CD4-positive, alpha-beta T cell (primary cell): Measurements from ENCODE around the gene LRP2. TPM values are rescaled to one million over a fixed set of nuclear protein-coding genes. Genes with fewer than 3 reads are reported as not detected.

Experiments used
- ATAC-seq: fragments of 200-7000 bp; cut with Tn5 transposase; one replicate; pipeline ENCODE4 v1.10.0; 2022; ENCODE audit warnings: mild to moderate bottlenecking; ENCODE audit not compliant: poor library complexity
- CTCF ChIA-PET: fragments of 350-600 bp; sonication (Branson Sonifier 250); formaldehyde crosslinking; loops from one replicate; lab custom pipeline; 2021; ENCODE audit warnings: antibody characterized with exemption, inconsistent platforms; lab: Charles Lee
- POLR2A ChIA-PET: fragments of 350-600 bp; sonication (Branson Sonifier 250); formaldehyde crosslinking; loops from one replicate; lab custom pipeline; 2021; ENCODE audit warnings: antibody characterized with exemption, inconsistent platforms; lab: Charles Lee
- DNase-seq, 14 experiments: peaks; one replicate each; pipeline ENCODE4 v3.0.0-alpha.2; 2013 to 2020; ENCODE audit warnings: mixed read lengths in 2 of 14
- H3K27ac ChIP-seq, 2 donors: one replicate each; pipeline versions ENCODE4 v1.5.1 to v1.7.0; 2013; ENCODE audit warnings: low read length in 2 of 2, low read depth in 1 of 2, mild to moderate bottlenecking in 1 of 2
- H3K27me3 ChIP-seq, 2 experiments: 1 replicate in 1 of 2; 2 replicates in 1 of 2; pipeline versions ENCODE4 v1.6.1 to v1.7.0; 2013; ENCODE audit warnings: low read length in 2 of 2, control low read depth in 1 of 2, mild to moderate bottlenecking in 1 of 2, moderate library complexity in 1 of 2; ENCODE audit not compliant: insufficient read depth in 2 of 2, control insufficient read depth in 1 of 2
- H3K36me3 ChIP-seq: one replicate; pipeline ENCODE4 v1.6.1; 2013; ENCODE audit warnings: low read length, control low read depth; ENCODE audit not compliant: insufficient read depth
- H3K4me1 ChIP-seq: one replicate; pipeline ENCODE4 v1.6.1; 2013; ENCODE audit warnings: low read length, control low read depth; ENCODE audit not compliant: insufficient read depth
- H3K4me3 ChIP-seq: one replicate; pipeline ENCODE4 v1.5.1; 2013; ENCODE audit warnings: mild to moderate bottlenecking, low read length, moderate library complexity
- H3K9me3 ChIP-seq, 2 experiments: 1 replicate in 1 of 2; 2 replicates in 1 of 2; pipeline versions ENCODE4 v1.6.1 to v1.7.0; 2013; ENCODE audit warnings: low read length in 2 of 2, mild to moderate bottlenecking in 2 of 2, control low read depth in 1 of 2, moderate library complexity in 1 of 2; ENCODE audit not compliant: control insufficient read depth in 1 of 2, insufficient read depth in 1 of 2
- H3K27ac Mint-ChIP-seq: one replicate; pipeline ENCODE4 v1.8.0; 2020; ENCODE audit warnings: mixed read lengths
- H3K27me3 Mint-ChIP-seq: one replicate; pipeline ENCODE4 v1.8.0; 2021; ENCODE audit warnings: mixed read lengths
- H3K36me3 Mint-ChIP-seq: one replicate; pipeline ENCODE4 v1.8.0; 2021; ENCODE audit warnings: low read depth, mixed read lengths
- H3K4me1 Mint-ChIP-seq: one replicate; pipeline ENCODE4 v1.8.0; 2021; ENCODE audit warnings: low read depth, mixed read lengths
- H3K4me3 Mint-ChIP-seq: one replicate; pipeline ENCODE4 v1.8.0; 2020; ENCODE audit warnings: mild to moderate bottlenecking, mixed read lengths
- H3K9me3 Mint-ChIP-seq: one replicate; pipeline ENCODE4 v1.8.0; 2020; ENCODE audit warnings: mixed read lengths
- intact Hi-C, 2 experiments: fragments of 100-400 bp; cut with DNase I in 1 of 2; cut with micrococcal nuclease in 1 of 2; formaldehyde crosslinking; loops; one replicate each; pipeline versions ENCODE4 v1.15.1 to v1.9.0; 2023 to 2025; cut with DNase I, micrococcal nuclease
- total RNA-seq, 174 experiments: library from RNA in 2 of 174; stranded (reverse) in 2 of 174; gene quantifications; one replicate each; pipeline ENCODE4 v1.2.3 and lab custom pipeline; 2021 to 2026
- TF ChIP-seq, protein P1 (sequence below): fragments of 200-600 bp; IDR thresholded peaks from one replicate; pipeline ENCODE4 v1.8.0; 2022; ENCODE audit warnings: antibody characterized with exemption, mild to moderate bottlenecking

LRP2 gene
- total RNA-seq, 2 experiments from 2014 or later: 0.03 TPM; not detected in 1

DNA sequence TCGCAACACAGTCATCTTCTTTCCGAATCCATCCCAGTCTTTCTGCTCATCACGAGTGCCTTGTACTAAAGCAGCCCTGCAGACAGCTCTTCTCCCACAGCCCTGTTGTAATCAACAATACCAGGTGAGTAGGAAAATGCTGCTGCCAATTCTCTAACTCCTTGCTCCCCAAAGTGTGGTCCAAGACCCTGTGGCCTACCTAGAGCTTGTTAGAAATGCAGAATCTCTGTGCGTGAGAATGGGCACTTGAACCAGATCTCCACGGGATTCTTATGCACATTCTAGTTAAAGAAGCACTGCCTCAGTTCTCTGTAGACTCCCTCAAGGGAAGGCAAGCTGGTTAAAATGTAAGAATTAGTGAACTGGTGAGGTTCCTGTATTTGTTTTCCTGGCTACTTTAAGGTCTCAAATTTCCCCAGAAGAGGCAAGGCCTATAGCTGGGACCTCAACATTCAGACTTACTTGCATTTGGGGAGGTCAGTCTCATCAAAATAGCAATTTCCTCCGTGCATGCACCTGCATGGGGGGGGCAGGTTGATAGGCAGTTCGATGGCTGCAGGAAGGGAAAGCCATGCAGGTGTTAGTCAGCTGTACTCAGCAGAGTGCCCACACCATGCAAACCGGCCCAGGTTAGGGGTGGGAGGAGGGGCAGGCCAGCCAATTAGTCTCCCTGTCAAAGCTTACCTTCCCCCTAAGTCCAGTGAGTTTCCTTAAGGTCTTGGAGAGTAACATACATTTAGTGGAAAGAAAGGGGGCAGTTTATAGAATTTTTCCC, 222.2 kb downstream of the LRP2 start:
- H3K27ac ChIP-seq: no peak overlapping the region
- DNase-seq: no peak
- intact Hi-C loops: loop anchor here in 1 of 2 experiments (2.0 to 10.0 kb wide), 2 partner anchors 29 to 795 kb away; no protein-coding TSS in a partner anchor
- Mint-ChIP-seq H3K4me3 (no peak overlapping the region), H3K27me3 (no peaks in the 10 kb centered on the region), H3K36me3 (no peaks in the 10 kb centered on the region), H3K4me1 (no peaks in the 10 kb centered on the region), H3K27ac (no peak overlapping the region), H3K9me3 (no peaks in the 10 kb centered on the region)
- peaks cover 6% of the 10 kb centered on the region for H3K4me1 ChIP-seq
- no peak for ATAC-seq
- H3K36me3 ChIP-seq: no peaks in the 10 kb centered on the region
- POLR2A ChIA-PET: interaction anchor here (2.1 kb wide), 1 partner anchor 32 kb away, joined by 4 read pairs; no protein-coding TSS in a partner anchor
- H3K4me3 ChIP-seq: no peak overlapping the region
- no peaks in the 10 kb centered on the region for H3K9me3 ChIP-seq
- no peaks in the 10 kb centered on the region for H3K27me3 ChIP-seq
- TF ChIP-seq, protein P1, sequence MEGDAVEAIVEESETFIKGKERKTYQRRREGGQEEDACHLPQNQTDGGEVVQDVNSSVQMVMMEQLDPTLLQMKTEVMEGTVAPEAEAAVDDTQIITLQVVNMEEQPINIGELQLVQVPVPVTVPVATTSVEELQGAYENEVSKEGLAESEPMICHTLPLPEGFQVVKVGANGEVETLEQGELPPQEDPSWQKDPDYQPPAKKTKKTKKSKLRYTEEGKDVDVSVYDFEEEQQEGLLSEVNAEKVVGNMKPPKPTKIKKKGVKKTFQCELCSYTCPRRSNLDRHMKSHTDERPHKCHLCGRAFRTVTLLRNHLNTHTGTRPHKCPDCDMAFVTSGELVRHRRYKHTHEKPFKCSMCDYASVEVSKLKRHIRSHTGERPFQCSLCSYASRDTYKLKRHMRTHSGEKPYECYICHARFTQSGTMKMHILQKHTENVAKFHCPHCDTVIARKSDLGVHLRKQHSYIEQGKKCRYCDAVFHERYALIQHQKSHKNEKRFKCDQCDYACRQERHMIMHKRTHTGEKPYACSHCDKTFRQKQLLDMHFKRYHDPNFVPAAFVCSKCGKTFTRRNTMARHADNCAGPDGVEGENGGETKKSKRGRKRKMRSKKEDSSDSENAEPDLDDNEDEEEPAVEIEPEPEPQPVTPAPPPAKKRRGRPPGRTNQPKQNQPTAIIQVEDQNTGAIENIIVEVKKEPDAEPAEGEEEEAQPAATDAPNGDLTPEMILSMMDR: no peak
- CTCF ChIA-PET: interaction anchor here (1.0 to 1.3 kb wide), 2 partner anchors 30 to 177 kb away, joined by 3 to 6 read pairs; no protein-coding TSS in a partner anchor

DNA sequence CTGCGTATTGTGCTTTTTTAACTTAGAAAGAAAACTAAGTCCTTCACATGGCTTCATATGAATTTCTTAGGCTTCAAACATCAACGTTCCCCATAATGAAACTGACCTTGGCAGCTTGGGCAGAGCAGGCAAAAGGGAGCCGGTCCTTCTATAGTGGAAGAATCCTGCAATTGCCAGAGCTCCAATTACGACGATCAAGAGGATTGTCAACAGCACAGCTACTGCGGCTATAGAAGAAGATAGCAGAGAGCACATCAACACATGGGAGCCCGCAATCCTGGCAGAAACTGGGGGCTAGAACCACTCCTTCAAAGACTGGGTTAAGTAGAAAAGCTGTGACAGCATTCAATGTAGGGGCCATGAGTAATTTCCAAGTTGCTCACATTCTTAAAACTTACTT, 223.2 kb downstream of the LRP2 start:
- H3K9me3 Mint-ChIP-seq: no peaks in the 10 kb centered on the region
- DNase-seq (no peak), ATAC-seq (no peak)
- Histone ChIP-seq H3K27ac (no peak overlapping the region), H3K27me3 (no peaks in the 10 kb centered on the region), H3K4me3 (no peak overlapping the region), H3K4me1 (peaks cover 6% of the 10 kb centered on the region), H3K9me3 (no peaks in the 10 kb centered on the region), H3K36me3 (no peaks in the 10 kb centered on the region)
- no peak overlapping the region for H3K4me3 Mint-ChIP-seq
- ChIA-PET POLR2A (no interaction called here), CTCF (interaction anchor here (0.6 to 1.3 kb wide), 2 partner anchors 29 to 465 kb away, joined by 4 to 6 read pairs; no protein-coding TSS in a partner anchor)
- intact Hi-C loops: loop anchor here in 1 of 2 experiments (10.0 kb wide), 1 partner anchor 794 kb away; no protein-coding TSS in a partner anchor
- H3K36me3 Mint-ChIP-seq: no peaks in the 10 kb centered on the region
- H3K27ac Mint-ChIP-seq: no peak overlapping the region
- TF ChIP-seq, protein P1: no peak
- no peaks in the 10 kb centered on the region for H3K27me3 Mint-ChIP-seq
- no peaks in the 10 kb centered on the region for H3K4me1 Mint-ChIP-seq

DNA sequence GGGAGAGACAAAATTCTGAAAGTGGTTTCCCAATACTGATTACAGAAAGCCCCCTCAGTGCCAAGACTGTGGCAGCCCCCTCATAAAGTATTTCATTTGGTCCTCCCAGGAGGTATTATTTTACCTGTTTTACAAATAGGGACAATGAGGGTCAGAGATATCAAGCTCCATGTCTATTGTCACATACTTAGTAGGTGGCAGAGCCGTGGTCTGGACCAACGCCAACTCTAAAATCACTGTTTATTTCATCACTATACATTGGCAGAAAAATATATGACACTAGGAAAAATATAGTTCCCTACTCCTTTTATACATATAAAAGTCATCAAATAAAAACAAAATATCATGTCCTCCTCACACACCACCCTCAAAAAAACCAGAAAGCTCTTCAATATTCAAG, 224.4 kb downstream of the LRP2 start:
- Mint-ChIP-seq H3K36me3 (no peaks in the 10 kb centered on the region), H3K27ac (no peak overlapping the region), H3K9me3 (no peaks in the 10 kb centered on the region), H3K4me1 (no peaks in the 10 kb centered on the region), H3K4me3 (no peak overlapping the region), H3K27me3 (no peaks in the 10 kb centered on the region)
- no peaks in the 10 kb centered on the region for H3K27me3 ChIP-seq
- H3K9me3 ChIP-seq: no peaks in the 10 kb centered on the region
- intact Hi-C loops: loop anchor here in 1 of 2 experiments (10.0 kb wide), 1 partner anchor 793 kb away; no protein-coding TSS in a partner anchor
- POLR2A ChIA-PET: no interaction called here
- no peak overlapping the region for H3K27ac ChIP-seq
- peaks cover 6% of the 10 kb centered on the region for H3K4me1 ChIP-seq
- no peak overlapping the region for H3K4me3 ChIP-seq
- CTCF ChIA-PET: no interaction called here
- no peaks in the 10 kb centered on the region for H3K36me3 ChIP-seq
- DNase-seq (no peak), ATAC-seq (no peak)
- TF ChIP-seq, protein P1: no peak
